GM10248 (cell line): ENCODE data around the gene VASH1.

Source experiments
- CTCF ChIA-PET: fragments of 300-600 bp; sonication (Branson Sonifier 250); formaldehyde crosslinking; extraction: SDS; loops from one replicate; lab custom pipeline; 2021; ENCODE audit warnings: antibody characterized with exemption; lab: Yijun Ruan, JAX
- POLR2A ChIA-PET: fragments of 350-650 bp; sonication (Branson Sonifier 250); formaldehyde crosslinking; extraction: SDS; loops from one replicate; lab custom pipeline; 2020; ENCODE audit warnings: antibody characterized with exemption; lab: Yijun Ruan, JAX
- DNase-seq: peaks from one replicate; pipeline ENCODE4 v3.0.0; 2012; ENCODE audit errors: extremely low spot score
- CTCF ChIP-seq: IDR thresholded peaks from 2 replicates; pipeline ENCODE4 v1.5.1; 2012; ENCODE audit warnings: mild to moderate bottlenecking, low read depth; ENCODE audit errors: extremely low read depth, missing control alignments, control extremely low read depth

The VASH1 gene

DNA sequence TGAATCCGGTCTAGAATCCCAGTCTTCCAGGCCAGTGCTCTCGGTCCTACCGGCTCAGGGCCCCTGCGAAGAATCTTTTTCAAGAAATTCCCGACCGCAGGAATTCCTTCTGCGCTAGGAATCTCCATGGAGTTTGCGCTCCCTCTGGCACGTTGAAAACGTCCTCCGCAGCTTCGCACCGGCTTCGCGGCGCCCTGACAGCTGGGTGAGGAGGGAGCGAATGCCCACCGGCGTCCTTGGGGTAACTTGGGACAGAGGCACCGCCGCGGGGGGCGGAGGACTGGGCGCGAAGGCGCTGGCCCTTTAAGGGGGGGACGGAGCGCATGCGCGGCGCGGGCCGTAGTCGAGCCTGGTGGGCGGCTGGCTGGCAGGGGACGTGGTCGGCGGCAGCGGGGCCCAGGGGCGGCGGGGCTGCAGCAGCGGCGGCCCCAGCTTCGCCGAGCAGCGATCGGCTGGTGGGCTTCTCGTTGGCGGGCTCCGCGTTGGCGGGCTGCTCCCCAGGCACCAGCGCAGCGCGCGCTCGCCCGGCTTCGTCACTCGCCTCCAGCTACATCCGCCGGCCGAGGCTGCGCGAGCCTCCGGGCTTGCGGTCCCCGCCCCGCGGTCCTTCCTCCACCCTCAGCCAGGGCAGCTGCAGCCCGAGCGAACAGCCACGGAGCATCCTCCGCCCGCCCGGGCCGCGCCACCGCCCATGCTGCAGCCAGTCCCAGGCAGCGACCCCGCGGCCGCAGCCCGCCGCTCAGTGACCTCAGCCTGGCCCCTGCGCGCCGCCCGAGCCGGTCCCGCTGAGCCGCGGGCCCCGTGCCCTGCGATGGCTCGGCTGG is at the start of gene VASH1:
TSS of gene VASH1 (plus strand) at position 333 of the 824 bp plus-strand sequence. CDS start 1,354 bp downstream, outside the sequence.
- POLR2A ChIA-PET: no interaction called here
- DNase-seq: peak; percentile 88
- no peak for TF ChIP-seq CTCF
- CTCF ChIA-PET: interaction anchor here (1.3 kb wide), 1 partner anchor 51 kb away, joined by 4 read pairs; no protein-coding TSS in a partner anchor

DNA sequence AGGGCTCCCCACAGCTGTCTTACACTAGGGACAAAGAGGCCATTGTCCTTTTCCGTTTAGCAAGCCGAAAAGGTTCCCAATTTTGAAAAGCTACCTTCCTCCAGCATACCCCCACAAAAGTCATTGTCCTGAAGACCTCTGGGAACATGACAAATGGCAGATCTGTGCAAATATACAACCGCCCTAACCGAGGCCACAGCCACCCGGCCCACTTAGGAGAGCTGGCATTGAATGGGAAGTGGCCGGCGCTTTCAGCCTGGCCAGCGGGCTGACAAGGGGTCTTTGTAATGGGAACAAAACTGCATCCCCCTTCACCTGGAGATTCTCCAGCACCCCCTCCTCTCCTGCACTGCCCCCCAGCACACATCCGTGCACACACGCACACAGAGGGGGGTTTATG is 48.1 kb upstream of the VASH1 start:
- no peak for TF ChIP-seq CTCF
- DNase-seq: no peak
- ChIA-PET CTCF (interaction anchor here (1.1 to 8.2 kb wide), 3 partner anchors 12 to 71 kb away, joined by 3 to 122 read pairs (median 4); no protein-coding TSS in a partner anchor), POLR2A (no interaction called here)

GRCh38 chr14:76714470-76714869 is 46.8 kb upstream of the VASH1 start:
- POLR2A ChIA-PET: interaction anchor here (0.7 kb wide), 1 partner anchor 628 kb away, joined by 3 read pairs; no protein-coding TSS in a partner anchor
- TF ChIP-seq CTCF: no peak
- CTCF ChIA-PET: interaction anchor here (1.4 to 8.2 kb wide), 2 partner anchors 17 to 70 kb away, joined by 3 to 122 read pairs; no protein-coding TSS in a partner anchor
- DNase-seq: no peak

DNA sequence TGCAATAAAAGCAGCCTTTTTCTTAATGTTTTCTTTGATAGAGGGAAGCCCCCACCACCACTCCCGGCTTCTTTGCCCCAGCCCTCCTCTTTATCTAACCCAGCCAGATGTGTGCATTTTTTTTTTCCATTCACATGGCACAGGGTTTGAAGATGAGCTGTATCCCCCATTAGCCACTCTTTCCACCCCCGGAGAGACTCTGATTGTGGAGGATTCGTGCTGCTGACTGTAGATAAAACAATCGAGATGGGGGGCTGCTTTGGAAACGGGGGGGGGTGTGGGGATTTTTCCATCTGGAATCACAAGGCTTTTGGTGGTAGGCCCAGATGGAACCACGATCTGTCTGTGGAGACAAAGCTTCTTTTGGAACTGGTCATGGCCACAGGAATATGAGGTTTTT is 46.2 kb upstream of the VASH1 start:
- no peak for DNase-seq
- CTCF ChIA-PET: interaction anchor here (1.1 to 8.2 kb wide), 5 partner anchors 10 to 96 kb away, joined by 3 to 122 read pairs (median 3); no protein-coding TSS in a partner anchor
- POLR2A ChIA-PET: interaction anchor here (0.7 kb wide), 1 partner anchor 628 kb away, joined by 3 read pairs; no protein-coding TSS in a partner anchor
- TF ChIP-seq CTCF: no peak

DNA sequence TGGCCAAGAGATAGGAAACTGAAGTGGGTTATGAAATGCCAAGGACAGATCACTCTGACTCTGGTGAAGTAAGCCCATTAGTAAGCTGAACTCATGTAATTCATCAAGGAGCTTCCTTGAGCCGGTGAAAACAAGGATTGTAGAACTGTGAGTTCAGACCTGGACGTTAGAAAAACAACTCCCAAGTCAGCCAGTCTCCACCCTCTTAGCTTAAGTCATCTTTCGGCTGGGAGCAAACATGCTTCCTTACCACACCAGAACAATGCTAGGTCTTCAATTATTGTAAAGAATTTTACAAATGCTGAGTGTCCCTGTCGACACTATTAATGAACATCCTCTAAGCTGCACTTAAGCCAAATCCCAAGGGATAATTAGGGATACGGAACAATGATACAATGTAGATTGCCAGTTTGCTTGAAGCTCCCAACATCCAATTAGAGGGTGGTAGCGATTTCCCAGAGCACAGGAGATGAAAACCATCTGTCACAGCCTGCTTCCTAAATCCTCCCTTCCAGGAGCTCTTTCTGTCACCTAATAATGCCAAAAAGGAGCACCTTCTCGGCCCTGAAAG is 45.7 kb upstream of the VASH1 start:
- no peak for TF ChIP-seq CTCF
- ChIA-PET POLR2A (no interaction called here), CTCF (interaction anchor here (0.9 to 1.9 kb wide), 8 partner anchors 9 to 409 kb away, joined by 3 to 15 read pairs (median 3); no protein-coding TSS in a partner anchor)
- no peak for DNase-seq

- POLR2A ChIA-PET: no interaction called here
- DNase-seq: no peak
- TF ChIP-seq CTCF: no peak
- CTCF ChIA-PET: interaction anchor here (0.9 to 1.9 kb wide), 7 partner anchors 8 to 408 kb away, joined by 3 to 15 read pairs (median 3); no protein-coding TSS in a partner anchor
Measured at GRCh38 chr14:76716285-76716684, 45.0 kb upstream of the VASH1 start.
